HG03575 (cell line): ENCODE results near the gene STX18.

Source experiments
- ATAC-seq: cut with Tn5 transposase; IDR thresholded peaks from one replicate; pipeline ENCODE4 v1.9.1; 2021; ENCODE audit not compliant: unreplicated experiment, insufficient number of reproducible peaks, low FRiP score; ENCODE audit errors: extremely low read depth

STX18 gene

DNA sequence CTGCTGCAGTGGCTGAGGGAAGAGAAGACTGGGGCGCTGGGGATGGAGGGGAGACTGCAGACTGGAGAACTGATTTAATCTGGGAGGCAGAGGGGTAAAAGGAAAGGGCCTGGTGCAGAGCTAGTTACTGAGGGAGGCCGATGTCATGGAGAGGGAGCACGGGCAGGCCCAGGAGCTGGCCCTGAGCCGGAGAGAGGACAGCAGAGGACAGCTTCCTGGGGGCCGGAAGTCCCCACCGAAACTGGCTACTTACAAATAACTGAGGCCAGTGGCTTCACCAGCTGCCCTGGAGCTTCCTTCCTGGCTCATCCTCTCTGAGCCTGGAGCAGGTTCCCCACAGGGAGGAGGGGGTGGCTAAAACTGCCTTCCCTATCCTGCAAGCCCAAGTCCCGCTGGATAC lies 128.0 kb downstream of the STX18 start:
- no peak for ATAC-seq

DNA sequence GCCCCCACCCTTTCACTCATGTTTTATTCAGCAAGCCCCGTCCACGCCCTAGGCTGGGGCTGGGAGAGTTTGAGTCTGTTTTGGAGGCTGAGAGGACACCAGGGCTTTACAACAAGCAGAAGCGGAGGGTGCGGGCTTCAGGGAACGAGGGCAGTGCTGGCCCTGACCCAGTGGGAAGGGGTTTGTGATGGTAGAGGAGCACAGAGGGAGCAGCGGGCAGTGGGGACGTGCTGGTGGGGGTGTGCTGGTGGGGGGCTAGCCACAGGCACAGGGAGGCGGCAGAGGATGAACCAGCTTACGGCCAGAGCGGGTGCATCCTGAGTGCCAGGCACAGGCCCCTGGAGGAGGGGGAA lies 128.5 kb downstream of the STX18 start:
- no peak for ATAC-seq

DNA sequence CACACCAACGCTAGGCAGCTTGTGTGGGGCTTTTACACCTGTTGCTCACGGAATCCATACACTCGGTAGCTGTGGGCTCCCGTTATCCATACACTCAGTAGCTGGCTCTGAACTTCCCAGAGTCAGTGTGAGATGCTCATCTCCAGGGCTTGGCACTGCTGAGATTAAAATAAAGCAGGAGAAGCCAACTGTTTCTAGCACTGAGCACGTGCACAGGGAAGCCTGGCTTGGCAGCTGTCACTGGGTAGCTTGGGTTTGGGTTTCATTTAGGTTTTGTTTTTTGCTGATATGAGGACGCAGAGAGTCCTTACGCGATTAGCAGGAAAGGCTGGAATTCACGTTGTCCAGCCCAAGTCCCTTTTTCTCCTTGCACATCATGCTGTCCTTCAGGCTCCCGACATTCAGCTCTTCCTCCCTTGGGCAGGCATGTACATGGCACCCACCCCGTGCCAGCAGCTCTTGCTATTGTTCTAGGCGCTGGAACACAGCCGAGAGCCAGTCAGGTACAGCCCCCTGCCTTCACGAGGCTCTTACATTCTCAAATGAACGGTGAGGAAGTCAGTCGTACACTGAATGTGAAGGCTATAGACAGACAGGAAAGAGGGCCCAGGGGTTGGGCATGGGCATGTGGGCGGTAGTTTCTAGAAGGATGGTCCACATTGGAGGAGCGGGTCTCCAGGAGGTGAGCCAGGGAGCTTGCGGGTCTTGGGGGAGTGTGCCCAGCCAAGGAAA lies 129.0 kb downstream of the STX18 start:
- ATAC-seq: no peak

GRCh38 chr4:4411906-4412305 lies 129.9 kb downstream of the STX18 start:
- ATAC-seq: no peak

- no peak for ATAC-seq
These were observed 131.6 kb downstream of the STX18 start for GRCh38 chr4:4410271-4410670.

DNA sequence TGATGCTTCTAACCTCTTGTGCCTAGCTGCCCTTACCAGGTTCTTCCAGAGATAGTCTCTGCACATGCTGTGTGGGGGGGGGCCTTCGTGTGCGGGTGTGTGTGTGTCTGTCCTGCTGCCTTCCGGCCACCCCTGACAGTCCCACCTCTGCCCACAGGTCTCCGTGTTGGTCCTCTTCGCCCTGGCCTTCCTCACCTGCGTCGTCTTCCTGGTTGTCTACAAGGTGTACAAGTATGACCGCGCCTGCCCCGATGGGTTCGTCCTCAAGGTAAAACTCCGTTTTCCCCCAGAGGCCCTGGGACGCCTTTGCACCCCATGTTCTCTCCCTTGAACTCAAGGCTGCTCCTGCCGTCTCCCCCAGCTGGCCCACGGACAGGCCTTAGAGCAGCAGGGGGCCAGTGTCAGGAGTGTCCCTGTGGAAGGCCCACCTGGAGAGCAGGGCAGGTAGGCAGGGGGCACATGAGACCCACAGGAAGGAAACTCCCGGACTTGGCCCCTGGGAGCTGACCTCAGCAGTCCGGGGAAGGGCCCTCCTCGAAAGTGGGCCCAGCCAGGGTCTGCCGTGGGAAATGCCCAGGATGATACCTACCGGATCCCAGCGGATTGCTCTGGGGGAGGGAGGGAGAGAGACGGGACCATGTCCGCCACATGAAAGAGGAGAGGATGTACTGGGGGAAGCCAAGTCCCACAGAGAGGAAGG lies 132.3 kb downstream of the STX18 start:
- ATAC-seq: no peak

GRCh38 chr4:4408576-4409335 lies 133.1 kb downstream of the STX18 start:
- no peak for ATAC-seq

DNA sequence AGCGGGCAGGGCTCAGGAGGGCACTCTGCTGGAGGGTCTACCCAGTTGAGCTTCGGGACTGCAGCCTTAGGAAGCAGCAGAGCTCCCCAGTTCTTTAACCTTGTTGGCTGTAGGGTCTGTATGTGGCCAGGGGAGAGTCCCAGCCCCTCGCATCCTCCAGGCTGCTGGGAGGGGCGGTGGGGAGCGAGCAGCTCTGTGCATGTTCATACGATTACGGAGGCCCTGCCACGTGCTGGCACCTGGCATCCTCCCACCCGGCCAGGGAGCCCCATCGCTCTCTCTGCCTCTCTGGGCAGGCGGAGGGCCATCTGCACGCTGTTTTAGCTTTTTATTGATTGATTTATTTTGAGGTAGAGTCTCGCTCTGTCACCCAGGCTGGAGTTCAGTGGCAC lies 133.7 kb downstream of the STX18 start:
- no peak for ATAC-seq

DNA sequence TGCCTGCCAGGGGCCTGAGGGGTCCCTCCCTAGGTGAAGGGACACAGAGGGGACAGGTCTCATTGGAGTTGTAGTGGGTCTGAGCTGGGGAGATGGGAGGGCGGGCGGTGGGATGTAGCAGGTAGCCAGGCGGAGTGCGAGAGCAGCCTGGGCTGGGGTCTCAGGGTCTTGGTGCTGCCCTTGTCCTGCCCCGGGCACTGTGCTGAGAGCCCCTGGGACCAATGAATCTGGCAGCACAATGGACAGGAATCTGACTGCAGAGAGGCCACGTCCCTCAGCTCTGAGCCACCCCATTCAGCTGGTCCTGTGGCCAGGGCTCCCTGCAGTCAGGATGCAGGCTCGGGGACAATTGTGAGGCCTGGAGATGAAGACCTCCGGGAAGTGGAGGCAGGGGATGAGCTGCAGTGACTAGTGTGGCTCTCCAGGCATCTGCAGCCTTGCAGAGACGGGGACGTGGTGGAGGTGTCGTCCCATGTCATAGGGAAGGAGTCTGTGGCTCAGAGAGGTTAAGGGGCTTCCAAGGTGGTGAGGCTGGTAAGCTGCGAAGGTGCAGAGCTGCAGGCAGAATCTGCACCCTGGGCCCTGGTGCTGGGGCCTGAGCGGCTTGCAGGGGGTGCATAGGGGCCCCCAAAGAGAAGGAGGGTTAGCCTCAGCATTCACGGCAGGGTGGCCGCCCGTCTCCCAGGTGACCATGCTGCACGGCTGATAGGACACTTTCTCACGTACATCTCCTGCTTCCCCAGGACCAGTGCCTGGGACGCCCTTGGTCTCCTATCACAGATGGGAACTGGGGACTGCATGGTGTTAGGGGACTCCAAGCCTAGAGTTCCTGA lies 134.3 kb downstream of the STX18 start:
- ATAC-seq: no peak

DNA sequence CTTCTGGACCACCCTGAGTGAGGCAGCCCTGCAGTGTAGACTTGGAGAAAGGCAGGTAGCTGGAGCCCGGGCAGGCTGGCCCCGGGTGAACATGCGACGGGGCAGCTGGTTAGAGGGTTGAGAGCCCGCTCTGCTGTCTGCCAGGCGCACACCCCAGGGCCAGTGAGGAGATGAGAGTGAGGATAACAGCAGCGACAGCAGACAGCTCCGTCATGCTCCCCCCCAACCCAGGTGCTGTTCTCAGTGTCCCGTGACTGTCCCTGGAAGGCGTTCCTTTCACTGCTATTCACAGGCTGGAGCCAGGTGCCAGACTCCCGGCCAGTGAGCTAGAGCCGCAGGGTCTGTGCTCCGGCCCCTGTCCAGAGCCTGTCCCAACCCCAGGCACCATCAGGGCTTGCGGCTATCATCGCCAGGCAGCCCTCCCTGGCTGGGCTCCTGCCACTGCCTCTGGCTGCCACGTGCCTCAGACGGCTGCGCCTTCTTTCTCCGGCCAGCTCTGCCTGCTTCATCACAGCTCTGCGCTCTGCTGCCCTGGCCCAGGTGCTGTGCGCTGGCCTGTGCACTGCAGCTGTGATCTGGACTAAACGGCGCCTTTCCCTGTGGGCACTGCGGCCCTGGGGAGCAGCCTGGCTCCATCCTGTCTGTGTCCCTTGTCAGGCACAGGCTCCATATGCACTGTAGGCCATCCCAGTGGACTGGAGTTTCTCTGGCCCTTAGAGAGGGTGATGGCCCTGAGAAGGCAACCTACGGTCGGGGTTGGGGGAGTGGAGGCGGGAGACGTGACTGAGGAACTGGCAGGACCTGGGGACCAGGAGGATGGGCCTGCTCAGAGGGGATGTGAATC lies 135.2 kb downstream of the STX18 start:
- ATAC-seq: no peak

GRCh38 chr4:4405358-4405962 lies 136.4 kb downstream of the STX18 start:
- no peak for ATAC-seq

DNA sequence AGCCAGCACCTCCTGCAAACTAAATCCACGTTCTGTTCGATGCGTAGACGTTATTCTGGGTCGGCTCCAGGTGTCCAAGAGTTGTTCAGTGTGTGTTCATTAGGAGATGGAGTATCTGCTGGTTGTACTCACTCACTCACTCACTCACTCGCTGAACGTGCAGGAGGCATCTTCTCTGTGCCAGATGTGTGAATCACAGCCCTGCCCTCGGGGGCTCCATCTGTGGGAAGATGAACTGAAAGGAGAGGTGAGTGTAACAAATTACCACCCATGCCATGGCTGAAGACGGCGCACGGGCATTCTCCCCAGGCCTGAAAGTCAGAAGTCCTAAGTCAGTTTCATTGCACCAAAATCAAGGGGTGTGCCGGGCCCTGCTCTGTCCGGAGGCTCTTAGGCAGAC lies 138.9 kb downstream of the STX18 start:
- ATAC-seq: no peak

DNA sequence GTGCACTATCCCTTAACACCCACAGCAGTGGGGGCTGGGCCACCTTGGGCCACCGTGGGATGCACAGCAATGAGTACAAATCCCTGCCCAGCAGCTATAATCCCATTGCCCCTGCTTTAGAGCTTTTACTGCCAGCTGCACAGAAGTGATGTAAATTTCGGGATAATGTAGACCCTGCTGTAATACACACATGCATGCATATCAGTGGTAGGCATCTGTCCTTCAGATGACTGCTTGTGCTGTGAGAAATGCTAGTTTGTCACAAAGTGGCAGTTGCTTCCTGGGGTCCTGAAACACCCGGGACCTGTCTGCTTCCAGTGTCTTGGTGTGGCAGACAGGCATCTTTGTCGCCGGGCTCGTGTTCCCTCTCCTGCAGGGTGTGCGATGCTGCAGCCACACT lies 140.8 kb downstream of the STX18 start:
- ATAC-seq: no peak

- ATAC-seq: no peak
These were observed 143.4 kb downstream of the STX18 start for GRCh38 chr4:4398430-4398829.

DNA sequence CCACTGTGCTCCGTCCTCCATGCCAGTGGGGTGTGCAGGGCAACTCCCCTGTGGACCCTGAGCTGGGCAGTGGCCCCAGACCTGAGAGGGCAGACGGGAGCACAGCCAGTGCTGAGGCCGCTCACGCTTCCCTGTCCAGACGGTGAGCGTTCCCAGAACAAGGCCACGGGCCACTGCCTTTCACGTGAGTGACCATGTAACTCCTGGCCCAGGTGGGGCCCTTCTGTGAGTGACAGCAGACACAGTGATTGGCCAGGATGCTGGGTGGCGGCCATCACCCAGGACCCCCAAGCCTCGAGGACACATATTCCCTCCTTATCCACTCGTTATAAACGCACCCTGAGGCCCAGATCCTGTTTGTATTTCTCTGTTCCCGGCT lies 144.4 kb downstream of the STX18 start:
- ATAC-seq: no peak

GRCh38 chr4:4396628-4397440 lies 145.0 kb downstream of the STX18 start:
- ATAC-seq: no peak

DNA sequence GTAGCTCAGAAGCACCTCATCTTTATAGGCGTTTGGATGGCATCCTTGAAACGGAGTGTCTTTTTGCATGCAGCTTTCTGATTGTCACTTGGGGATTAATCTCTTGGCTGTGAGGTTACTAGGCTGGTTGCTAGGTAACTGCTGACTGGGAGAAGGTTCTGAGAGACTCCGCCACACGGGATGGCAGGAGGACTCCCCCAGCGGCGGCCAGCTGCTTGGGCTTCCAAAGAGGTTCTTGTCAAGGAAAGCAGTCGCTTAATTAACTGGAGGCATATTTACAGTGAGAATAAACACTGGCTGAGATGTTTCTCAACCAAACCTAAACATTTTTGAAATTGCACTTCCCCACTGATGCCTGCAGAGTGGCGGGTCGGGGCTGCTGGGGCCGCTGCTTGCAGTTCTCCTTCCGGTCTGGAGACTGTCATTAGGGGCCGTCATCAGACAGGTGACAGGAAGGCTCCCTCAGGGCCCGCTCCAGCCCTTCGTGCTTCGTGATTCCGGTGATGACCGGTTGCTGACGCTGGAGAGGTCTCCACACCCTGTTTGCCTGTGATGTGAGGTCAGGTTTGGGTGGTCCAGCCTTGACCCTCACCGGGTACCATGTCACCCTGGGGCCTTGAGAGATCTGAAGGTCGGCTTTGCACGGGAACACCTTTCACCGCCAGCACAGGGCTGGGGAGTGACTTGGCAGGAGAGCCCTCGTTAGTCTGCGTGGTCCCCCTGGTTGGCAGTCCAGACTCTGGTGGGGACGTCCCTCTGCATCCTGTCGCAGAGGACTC lies 145.8 kb downstream of the STX18 start:
- ATAC-seq: no peak
